GM11168 (cell line): ENCODE measurements around the gene BTRC.

Experiments used
- in situ Hi-C: fragments of 300-500 bp; cut with MboI; formaldehyde crosslinking; loops from one replicate; pipeline ENCODE4 v1.12.0; 2022; ENCODE audit warnings: low sequenced_read_pairs; ENCODE audit not compliant: unreplicated experiment

Gene BTRC

DNA sequence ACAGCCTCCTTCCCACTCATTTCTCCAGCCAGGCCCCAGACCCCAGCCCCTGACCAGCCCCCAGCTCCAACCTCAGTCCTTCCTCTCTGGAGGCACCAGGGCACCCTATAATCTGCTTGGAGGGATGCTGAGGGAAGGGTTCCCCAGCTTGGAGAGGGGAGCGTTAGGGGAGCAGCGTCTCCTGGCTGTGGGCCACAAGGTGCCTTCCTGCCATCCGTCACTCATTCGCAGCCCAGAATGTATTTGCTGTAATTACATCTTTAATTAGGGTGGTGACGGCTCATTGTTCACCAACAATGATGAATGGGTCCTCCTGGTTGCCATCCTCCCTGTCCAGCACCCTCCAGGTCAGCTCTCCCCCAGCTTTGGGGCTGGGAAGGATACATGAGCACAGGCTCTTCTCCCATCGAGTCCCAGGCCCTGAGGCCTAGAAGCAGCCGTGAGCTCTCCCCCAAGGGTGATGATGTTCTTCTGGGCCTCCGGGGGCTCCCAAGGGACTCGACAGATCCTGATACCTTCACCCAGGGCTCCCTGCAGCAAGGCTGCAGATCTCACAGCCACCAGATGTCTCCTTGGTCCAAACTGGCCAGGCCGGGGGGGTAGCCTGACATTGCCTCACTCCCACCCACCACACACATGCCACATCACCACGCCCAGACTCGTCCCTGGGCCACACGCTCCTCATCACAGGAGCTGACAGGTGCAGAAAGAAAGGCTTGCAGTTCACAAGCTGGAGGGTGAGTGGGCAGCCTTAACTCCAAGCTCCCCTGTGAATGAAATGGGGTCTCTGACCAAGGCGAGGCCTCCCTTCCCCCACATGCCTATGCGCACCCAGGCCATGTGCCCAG, 207.3 kb downstream of the BTRC start:
- in situ Hi-C loops, result loop anchor here (10.0 to 25.0 kb wide), 2 partner anchors 274 to 346 kb away; no protein-coding TSS in a partner anchor

DNA sequence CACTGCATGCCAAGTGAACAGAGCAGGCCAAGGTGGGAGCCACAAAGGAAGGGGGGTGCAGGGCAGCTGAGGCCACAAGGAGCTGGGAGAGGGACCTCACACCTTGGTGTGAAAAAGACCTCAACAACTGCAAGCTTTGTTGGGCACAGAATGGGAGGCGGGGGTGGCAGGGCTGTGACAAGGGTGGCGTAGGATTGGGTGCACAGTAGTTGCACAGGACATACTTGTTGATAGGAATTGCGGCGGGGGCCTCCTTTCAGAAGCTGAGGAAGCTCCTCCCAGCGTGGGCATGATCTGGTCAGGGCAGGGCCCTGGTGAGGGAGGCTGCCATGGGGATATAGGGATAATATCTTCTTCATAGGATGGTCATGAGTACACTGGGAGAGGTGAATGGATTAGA, 208.3 kb downstream of the BTRC start:
- in situ Hi-C loops, result loop anchor here (10.0 to 25.0 kb wide), 2 partner anchors 275 to 347 kb away; no protein-coding TSS in a partner anchor

DNA sequence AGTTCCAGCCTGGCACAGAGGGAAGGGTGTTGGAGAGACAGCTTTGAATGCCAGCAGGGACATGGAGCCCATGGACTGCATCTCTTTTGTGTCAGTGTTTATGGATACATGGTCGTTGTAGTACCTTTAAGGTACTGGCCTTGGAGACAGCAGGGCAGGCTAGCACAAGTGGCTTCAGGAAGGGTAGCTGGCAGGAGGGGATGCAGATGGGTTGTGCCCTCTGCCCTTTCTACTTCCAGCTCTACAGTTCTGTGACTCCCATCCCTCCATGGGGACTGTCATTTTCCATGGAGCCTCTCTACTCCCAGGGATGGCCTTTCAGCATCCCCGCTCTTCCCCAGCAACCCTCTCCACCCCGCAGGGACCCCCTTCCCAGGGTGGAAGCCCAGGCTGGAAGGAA, 209.0 kb downstream of the BTRC start:
- in situ Hi-C loops, result loop anchor here (10.0 to 25.0 kb wide), 2 partner anchors 276 to 348 kb away; no protein-coding TSS in a partner anchor

DNA sequence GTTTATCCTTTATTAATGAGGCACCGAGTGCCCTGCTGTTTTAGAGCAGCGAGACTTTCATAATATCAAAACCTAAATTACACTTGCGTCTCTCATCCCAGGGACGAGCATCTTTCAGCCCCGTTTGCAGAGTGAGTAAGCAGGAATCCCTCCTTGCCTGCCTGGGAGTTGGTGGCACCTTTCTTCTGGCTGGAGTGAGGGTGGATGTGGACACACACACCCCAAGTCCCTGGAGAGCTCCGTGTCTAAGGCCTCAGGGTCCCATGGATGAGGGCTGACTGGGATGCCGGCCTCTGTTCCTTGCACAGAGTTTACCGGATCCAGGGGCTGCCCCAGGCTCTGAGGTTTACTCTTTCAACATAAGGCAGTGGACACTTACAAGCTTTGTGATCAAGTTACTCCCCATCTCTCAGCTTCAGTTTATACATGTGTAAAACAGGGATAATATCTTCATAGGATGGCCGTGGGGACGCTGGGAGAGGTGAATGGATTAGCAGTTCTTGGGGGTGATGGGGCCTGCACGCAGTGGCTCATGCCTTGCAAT, 209.6 kb downstream of the BTRC start:
- in situ Hi-C loops, result loop anchor here (10.0 to 25.0 kb wide), 2 partner anchors 276 to 349 kb away; no protein-coding TSS in a partner anchor

DNA sequence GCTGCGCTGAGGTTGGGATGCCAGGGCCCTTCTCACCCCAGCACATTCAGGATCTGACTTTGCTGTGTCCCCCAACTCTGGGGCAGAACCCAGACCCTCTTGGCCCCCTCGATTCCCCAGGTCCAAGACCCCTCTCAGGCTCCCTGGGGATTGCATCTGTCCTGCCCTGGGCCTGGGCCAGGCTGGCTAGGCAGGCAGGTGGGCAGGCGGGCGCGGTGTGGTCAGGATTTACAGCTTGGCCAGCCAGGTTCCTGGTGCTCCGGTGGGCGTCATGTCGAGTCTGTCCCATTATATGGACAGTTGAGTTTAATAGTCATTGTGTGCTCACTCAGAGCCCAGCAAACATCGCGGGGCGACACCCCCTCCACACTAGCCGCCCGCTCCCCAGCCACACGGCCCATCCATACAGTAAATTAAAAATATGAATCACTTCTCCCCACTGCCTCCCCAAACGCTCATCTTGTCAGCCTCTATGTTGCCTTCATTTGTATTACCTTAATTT, 210.6 kb downstream of the BTRC start:
- in situ Hi-C loops, result loop anchor here (10.0 to 25.0 kb wide), 2 partner anchors 277 to 350 kb away; no protein-coding TSS in a partner anchor

DNA sequence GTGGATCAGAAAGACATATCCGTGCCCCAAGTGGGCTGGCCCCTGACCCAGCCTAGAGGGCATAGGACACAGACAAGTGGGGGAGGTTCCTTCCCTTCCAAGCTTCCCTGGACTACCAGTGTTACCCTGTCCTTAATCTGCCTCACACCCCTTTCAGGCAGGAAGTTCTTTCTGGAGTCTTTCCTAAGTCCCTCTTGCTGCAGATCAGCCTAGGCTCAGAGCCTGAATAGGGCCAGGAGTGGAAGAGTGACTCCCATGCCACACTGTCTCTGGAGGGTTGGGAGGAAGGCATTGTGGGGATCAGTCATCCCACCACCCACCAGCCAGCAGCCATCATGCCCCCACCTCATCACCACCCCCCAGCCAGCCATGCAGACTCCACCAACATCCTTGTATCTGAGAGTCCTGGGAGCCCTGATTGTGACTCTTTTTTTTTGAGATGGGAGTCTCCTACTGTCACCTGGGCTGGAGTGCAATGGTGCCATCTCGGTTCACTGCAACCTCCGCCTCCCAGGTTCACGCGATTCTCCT, 211.5 kb downstream of the BTRC start:
- in situ Hi-C loops, result loop anchor here (10.0 to 25.0 kb wide), 2 partner anchors 278 to 351 kb away; no protein-coding TSS in a partner anchor

DNA sequence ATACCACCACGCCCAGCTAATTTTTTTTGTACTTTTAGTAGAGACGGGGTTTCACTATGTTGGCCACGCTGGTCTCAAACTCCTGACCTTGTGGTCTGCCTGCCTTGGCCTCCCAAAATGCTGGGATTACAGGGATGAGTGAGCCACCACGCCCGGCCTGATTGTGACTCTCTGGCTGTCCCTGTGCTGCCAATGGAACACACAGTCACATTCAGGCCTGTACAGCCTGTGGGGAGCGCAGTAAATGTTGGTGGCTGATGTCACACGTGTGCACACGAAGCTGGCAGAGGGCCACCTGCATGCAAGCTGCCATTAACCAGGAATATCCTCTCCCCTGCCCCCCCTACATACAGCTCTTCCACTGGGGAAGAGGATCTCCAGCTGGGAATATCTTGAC, 212.0 kb downstream of the BTRC start:
- in situ Hi-C loops, result loop anchor here (10.0 to 25.0 kb wide), 2 partner anchors 279 to 351 kb away; no protein-coding TSS in a partner anchor

DNA sequence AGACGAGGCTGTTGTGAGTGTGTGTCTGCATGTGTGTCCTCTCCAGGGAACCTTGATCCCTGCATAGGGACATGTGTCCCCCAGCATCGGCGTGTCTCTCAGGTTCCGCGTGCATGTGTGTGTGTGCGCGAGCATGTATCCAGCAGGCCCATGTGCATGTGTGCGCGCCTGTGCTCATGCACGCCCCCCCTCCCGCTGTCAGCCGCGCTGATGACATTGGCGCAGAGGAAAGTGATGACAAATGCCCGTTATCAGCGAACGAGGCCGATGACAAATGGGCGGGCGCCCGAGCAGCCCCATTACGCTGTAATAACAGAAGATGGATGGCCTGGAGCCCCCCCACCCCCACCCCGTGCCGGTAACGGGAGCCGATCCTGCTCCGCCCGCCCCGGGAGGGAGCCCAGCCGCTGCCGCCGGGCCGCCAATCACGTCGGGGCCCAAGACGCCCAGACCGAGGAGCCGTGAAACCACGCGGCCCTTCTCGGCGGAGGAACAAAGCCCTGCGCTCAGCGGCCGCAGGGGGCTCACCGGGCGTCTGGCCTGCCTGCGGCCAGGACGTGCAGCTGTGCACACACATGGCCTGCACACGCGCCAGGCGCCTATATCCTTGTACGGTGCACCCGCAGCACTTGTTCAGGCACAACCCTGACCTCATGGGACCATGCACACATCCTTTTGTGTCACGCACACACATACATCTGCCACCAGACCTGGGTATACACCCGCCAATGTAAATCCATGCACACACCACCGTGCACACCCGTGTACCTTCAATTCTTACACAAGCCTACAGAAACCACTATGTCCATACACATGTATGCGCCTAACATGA, 212.6 kb downstream of the BTRC start:
- in situ Hi-C loops, result loop anchor here (10.0 to 25.0 kb wide), 2 partner anchors 279 to 352 kb away; no protein-coding TSS in a partner anchor

DNA sequence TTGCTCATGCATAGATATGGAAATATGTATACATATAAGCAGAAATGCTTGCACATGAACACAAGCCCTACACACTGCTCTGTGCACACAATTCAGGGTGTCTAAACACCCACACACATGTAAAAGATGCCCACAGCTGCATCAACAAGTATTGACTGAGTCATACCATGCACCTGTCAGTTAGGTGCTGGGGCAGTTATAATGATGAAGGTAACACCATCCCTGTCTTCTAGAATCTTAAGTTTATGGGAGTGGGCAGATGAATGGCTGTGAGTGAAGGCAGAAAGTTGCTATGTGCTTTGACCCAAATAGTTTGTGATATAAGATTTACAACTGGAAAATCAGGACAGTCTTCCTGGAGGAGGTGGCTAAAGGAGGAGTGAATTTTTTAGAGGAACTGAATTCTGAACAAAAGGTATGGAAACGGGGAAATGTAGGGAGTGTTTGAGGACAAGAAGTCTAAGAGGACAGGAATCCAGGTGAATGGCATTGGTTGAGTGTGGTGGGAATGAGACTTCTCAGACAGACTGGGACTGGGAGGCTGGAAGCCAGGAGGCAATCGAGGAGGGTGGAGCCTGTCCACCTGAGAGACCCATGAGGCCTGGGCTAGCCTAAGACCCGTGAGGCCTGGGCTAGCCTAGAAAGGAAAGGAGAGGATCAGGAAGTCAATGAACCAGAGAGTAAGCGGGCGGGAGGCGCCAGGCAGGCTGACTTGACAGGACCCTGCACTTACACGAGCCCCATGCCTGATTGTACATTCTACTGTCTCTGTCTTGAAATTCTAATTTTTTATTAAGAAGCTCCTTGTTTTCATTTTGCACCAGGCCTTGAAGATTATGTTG, 213.4 kb downstream of the BTRC start:
- in situ Hi-C loops, result loop anchor here (10.0 to 25.0 kb wide), 2 partner anchors 280 to 353 kb away; no protein-coding TSS in a partner anchor

DNA sequence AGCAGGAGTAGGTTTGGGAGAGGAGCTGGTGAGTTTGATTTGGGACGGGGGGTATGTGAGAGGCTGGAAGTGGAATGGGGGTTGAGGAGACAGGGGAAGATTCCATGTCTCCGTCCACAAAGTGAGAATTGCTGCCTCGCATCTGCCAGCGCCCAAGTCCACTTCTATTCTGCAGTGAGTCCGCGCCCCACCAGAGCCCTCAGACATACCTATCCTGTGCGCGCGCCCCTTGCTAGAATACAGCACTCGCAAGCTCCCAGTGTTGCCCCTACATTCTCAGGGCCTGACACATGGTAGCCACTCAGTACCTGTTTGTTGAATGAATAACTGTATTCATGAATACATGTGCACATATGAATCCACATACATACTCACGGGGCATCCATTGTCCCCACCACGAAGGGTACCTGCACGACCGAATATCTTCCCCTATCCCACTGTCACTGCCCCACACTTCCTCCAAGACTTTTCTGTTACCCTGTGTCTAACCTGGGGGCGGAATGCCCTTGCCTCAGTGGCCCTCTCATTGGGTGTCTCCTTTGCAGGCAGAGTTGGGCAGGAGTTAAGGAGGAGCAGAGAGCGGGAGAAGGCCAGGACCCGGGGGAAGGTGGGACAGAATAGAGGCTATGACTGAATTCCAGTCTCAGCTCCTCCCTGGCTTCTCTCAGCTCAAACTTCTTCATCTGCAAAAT, 214.2 kb downstream of the BTRC start:
- in situ Hi-C loops, result loop anchor here (10.0 to 25.0 kb wide), 2 partner anchors 281 to 353 kb away; no protein-coding TSS in a partner anchor

DNA sequence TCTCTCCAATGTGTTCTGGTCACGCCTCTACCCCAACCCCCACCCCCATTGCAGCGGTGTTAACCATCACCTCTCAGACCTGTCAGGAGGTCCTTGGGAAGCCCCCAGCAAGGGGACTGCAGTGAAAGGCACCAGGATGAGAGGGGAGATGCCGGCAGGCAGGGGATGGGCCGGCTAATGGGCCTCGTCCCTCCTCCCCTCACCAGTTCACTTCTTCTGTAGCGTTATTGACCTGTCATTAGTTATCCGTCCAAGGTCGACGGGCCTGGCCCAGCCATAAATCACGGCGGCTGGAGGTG, 215.3 kb downstream of the BTRC start:
- in situ Hi-C loops, result loop anchor here (10.0 to 25.0 kb wide), 2 partner anchors 282 to 354 kb away; no protein-coding TSS in a partner anchor

DNA sequence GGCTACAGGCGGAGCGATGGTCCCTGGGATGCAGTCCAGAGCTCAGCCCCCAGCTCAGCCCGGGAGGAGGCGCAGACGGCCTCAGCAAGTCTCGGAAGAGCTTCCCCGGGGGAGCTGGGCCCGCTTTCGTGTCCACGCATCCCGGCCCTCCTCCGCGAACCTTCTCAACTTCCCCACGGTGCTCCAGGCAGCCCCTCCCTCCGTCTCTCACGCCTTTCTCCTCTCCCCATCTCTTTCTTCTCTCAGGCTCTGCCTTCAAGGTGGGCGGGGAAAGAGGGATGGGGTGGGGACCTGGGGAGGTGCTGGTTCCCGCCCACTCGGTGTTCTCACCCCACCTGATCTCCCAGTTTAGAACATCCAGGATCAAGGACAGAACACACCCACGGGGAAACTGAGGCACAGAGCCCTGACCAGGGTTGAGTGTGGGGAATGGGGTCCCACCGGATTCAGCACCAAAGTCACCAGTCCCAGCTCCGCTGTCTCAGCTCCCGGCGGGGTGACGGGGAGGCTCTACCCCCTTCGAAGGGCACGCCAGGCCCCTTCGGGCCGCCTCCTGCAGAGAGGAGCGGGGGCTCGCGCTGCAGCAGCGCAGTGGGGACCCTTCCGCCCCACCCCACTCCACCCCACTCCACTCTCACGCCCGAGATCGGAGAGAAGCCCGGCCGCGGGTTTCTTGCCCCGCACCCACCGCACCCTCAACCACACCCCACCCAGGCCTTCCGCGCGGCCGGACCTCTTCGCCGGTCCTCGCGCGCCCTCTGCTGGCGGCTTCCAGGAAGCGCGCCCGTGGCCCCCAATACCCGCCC, 215.9 kb downstream of the BTRC start:
- in situ Hi-C loops, result loop anchor here (10.0 to 25.0 kb wide), 2 partner anchors 283 to 355 kb away; no protein-coding TSS in a partner anchor

DNA sequence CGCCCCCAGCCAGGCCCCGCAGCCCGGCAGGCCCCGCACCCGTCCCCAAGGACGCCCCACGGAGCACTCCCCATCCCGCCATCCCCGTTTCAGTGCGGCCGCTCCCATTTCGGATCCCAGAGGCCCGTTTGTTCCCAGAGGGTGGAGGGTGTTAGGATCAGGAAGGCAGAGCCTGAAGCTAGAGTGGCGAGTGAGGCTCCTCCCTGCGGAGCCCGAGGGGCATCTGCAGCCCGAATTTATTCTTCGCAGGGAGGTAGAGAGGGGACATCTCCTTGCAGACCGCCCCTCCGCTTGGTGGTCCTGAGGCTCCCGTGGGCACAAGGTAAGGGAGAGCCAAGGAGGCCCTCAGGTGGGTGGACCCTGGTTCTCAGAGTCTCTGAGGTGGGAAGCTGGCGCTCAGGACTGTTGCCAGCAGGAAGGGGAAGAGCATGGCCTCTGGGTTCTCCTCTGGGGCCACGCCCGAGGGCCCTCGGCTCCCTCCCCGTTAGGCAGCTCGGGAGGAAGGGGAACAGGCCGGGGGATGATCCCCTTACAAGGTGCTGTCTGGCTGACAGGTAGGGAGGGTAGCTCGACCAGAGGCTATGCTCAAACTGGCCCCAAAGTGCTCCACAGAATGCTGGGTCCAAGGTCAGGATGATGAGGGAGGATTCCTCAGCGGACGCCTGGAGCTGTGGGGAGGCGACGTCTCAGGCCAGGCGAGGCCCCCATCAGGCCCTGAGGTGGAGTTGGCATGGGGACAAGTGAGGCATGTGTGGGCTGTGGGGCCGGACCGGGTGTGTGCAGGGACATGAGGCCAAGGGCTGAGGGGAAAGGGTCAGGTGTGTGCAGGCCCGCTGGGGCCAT, 216.7 kb downstream of the BTRC start:
- in situ Hi-C loops, result loop anchor here (25.0 kb wide), 1 partner anchor 283 kb away; no protein-coding TSS in a partner anchor

DNA sequence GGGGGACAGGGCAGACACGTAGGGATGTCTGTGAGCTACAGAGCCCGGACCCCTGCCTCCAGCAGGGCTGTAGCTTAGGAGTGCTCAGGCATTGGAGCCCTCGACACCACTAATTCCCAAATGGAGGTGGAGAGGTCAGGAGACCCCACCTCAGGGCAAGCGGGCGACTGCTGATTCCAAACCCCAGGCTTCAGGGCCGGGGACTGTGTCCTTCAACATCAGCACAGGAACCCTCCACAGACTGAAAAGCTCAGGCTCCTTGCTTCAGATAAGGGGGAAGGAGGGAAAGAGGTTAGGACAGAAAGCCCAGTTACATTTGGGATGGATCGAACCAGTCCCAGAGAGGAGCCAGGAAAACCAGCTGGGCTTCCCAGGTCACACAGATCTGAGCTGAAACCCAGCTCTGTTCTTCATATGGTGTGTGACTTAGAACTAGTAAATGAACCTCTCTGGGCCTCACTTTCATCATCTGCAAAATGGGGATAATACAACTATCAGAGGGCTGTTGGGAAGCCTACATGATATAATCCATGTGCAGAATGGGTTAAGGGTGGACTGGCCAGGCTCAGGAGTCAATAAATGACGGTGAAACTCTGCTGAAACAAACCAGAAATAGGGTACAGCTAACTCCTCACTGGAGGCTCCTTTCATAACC, 217.4 kb downstream of the BTRC start:
- in situ Hi-C loops, result loop anchor here (25.0 kb wide), 1 partner anchor 284 kb away; no protein-coding TSS in a partner anchor

DNA sequence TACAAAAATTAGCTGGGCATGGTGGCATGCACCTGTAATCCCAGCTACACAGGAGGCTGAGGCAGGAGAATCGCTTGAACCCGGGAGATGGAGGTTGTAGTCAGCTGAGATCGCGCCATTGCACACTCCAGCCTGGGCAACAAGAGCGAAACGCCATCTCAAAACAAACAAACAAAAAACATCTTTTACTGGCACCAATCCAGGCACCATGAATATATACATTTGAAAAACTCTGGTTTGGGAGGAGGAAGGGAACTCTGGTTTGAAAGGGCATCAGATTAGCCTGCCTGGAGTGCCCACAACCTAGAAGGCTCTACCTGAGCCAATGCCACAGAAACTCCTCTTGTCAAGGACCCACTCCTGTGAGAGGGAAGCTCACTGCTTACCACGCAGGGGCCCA, 218.2 kb downstream of the BTRC start:
- in situ Hi-C loops, result loop anchor here (25.0 kb wide), 1 partner anchor 285 kb away; no protein-coding TSS in a partner anchor

DNA sequence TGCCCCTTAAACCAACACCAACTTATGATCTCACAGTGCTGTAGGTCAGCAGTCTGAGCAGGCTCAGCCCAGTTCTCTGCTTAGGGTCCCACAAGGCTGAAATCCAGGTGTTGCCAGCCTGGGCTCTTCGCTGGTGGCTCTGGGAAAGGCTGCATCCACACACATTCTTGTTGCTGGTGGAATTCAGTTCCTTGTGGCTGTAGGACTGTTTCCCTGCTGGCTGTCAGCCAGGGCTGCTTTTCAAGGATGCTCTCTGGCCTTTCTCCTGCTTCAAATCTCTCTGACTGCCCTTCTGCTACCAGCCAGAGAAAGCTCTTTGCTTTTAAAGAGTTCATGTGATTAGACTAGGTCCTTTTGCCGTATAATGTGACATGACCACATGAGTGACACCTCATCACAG, 218.8 kb downstream of the BTRC start:
- in situ Hi-C loops, result loop anchor here (25.0 kb wide), 1 partner anchor 285 kb away; no protein-coding TSS in a partner anchor
